ENCODE measurements around the gene CST2.
"Not testable (repeated sequence)": the region's sequence is repeated elsewhere in the genome, so short reads cannot be mapped to it uniquely, and the experiment has no call there.

CST2 gene

GRCh38 chr20:23811559-23811958, 15.0 kb downstream of the CST2 start:
- DNase-seq (ENCODE audit: low read depth, low spot score); H3K27ac ChIP-seq: not testable (repeated sequence)

GRCh38 chr20:23810349-23810748, 16.2 kb downstream of the CST2 start:
- not testable (repeated sequence) for DNase-seq (ENCODE audit: low read depth, low spot score); H3K27ac ChIP-seq

GRCh38 chr20:23800865-23801264, 25.7 kb downstream of the CST2 start:
- no peak for DNase-seq (ENCODE audit: low read depth, low spot score)

GRCh38 chr20:23799216-23799847, 27.2 kb downstream of the CST2 start:
- not testable (repeated sequence) for DNase-seq (ENCODE audit: low read depth, low spot score); H3K27ac ChIP-seq

More at GRCh38 chr20:23800865-23801264, 25.7 kb downstream of the CST2 start:
- no peak overlapping the region for H3K27ac ChIP-seq

- H3K27ac ChIP-seq, result no peak overlapping the region
- DNase-seq (ENCODE audit: low read depth, low spot score), result no peak
These were observed 31.0 kb downstream of the CST2 start for GRCh38 chr20:23795526-23795925.

- H3K27ac ChIP-seq, result no peak overlapping the region
- DNase-seq (ENCODE audit: low read depth, low spot score), result no peak
These were observed 31.7 kb downstream of the CST2 start for GRCh38 chr20:23794841-23795240.

GRCh38 chr20:23794065-23794464, 32.5 kb downstream of the CST2 start:
- no peak overlapping the region for H3K27ac ChIP-seq
- DNase-seq (ENCODE audit: low read depth, low spot score), result no peak

- DNase-seq (ENCODE audit: low read depth, low spot score), result no peak
- no peak overlapping the region for H3K27ac ChIP-seq
These were observed 43.1 kb downstream of the CST2 start for GRCh38 chr20:23783447-23783846.

- H3K27ac ChIP-seq, result no peak overlapping the region
- DNase-seq (ENCODE audit: low read depth, low spot score), result no peak
These were observed 44.1 kb downstream of the CST2 start for GRCh38 chr20:23782366-23782983.

- not testable (repeated sequence) for DNase-seq (ENCODE audit: low read depth, low spot score); H3K27ac ChIP-seq
These were observed 47.9 kb downstream of the CST2 start for GRCh38 chr20:23778676-23779075.

- H3K27ac ChIP-seq; DNase-seq (ENCODE audit: low read depth, low spot score): not testable (repeated sequence)
These were observed 49.1 kb downstream of the CST2 start for GRCh38 chr20:23777380-23777779.

- H3K27ac ChIP-seq, result no peak overlapping the region
- DNase-seq (ENCODE audit: low read depth, low spot score), result no peak
These were observed 50.3 kb downstream of the CST2 start for GRCh38 chr20:23776067-23776771.

- no peak overlapping the region for H3K27ac ChIP-seq
- no peak for DNase-seq (ENCODE audit: low read depth, low spot score)
These were observed 52.4 kb downstream of the CST2 start for GRCh38 chr20:23774081-23774480.

Measured in epithelial cell of prostate (primary cell).